ENCODE data around the gene CALD1.

The CALD1 gene

DNA sequence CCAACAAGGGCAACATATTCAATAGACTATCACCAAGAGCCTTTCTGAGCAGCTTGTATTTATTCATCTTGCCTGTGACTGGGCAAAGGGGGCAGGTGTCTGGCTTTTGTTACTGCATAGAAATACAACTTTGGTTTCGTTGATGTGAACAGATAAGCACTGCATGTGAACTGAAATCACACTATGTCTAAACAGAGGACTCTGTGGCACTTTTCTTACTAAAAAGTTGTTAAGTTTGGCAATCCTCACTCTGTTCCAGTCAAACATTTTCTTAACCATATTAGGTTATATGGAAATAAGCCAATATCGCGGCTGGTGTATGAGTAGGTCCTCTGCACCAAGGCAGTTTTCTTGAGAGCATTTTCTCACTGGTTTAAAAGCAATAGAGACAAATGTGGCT is 48.5 kb downstream of the CALD1 start:
- ChIA-PET CTCF (no interaction called here), POLR2A (ENCODE audit: low non-redundant PET) (no interaction called here)
- no peak overlapping the region for H3K27ac ChIP-seq
- TF ChIP-seq, protein P1, sequence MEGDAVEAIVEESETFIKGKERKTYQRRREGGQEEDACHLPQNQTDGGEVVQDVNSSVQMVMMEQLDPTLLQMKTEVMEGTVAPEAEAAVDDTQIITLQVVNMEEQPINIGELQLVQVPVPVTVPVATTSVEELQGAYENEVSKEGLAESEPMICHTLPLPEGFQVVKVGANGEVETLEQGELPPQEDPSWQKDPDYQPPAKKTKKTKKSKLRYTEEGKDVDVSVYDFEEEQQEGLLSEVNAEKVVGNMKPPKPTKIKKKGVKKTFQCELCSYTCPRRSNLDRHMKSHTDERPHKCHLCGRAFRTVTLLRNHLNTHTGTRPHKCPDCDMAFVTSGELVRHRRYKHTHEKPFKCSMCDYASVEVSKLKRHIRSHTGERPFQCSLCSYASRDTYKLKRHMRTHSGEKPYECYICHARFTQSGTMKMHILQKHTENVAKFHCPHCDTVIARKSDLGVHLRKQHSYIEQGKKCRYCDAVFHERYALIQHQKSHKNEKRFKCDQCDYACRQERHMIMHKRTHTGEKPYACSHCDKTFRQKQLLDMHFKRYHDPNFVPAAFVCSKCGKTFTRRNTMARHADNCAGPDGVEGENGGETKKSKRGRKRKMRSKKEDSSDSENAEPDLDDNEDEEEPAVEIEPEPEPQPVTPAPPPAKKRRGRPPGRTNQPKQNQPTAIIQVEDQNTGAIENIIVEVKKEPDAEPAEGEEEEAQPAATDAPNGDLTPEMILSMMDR (conservative IDR thresholded peaks at IDR 0.05; ENCODE audit: low read depth) = no peak
- DNase-seq (ENCODE audit: low spot score) = no peak

DNA sequence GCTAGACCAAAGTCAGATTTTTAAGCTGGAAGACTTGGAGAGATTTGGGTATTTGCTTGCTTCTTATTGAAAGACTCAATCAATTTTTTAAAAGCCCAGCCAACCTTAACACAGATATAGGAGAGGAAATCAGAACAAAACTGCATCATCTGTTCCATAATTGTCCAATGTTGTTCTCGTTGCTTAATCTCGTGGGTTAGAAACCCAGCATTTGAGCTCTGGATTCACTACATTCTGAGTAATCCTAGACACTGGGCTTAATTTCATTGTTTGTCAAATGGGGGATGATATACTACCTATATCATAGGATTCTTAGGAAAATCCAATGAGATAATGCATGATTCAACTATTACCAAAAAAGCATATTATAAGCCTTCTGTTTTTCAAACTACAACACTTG is 48.9 kb downstream of the CALD1 start:
- no peak for DNase-seq (ENCODE audit: low spot score)
- no peak overlapping the region for H3K27ac ChIP-seq
- POLR2A ChIA-PET (ENCODE audit: low non-redundant PET) = no interaction called here
- CTCF ChIA-PET = no interaction called here
- TF ChIP-seq, protein P1 (conservative IDR thresholded peaks at IDR 0.05; ENCODE audit: low read depth) = no peak

- H3K27ac ChIP-seq = no peak overlapping the region
- TF ChIP-seq, protein P1 (conservative IDR thresholded peaks at IDR 0.05; ENCODE audit: low read depth) = no peak
- ChIA-PET CTCF (no interaction called here), POLR2A (ENCODE audit: low non-redundant PET) (no interaction called here)
- DNase-seq (ENCODE audit: low spot score) = no peak
Measured at GRCh38 chr7:134829380-134829986, 50.0 kb downstream of the CALD1 start.

DNA sequence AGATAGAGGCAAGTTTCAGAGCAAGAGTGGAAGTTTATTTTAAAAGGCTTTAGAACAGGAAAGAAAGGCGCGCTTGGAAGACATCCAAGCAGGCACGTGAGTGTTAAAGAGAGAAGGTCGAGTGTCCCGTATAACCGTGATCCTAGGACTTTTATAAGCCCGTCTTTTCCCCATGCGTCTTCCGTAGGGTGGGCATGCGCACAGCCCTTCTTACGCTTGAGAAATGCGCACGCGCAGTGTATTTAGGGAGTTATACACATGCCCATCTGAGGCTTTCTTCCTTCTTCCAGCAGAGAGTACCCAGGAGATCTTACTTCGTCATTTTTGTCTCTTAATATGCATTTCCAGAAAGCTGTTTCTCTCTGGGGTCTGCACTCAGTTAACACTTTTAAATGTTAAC is 52.4 kb downstream of the CALD1 start:
- ChIA-PET CTCF (no interaction called here), POLR2A (ENCODE audit: low non-redundant PET) (no interaction called here)
- TF ChIP-seq, protein P1 (conservative IDR thresholded peaks at IDR 0.05; ENCODE audit: low read depth) = no peak
- DNase-seq (ENCODE audit: low spot score) = no peak
- no peak overlapping the region for H3K27ac ChIP-seq

- no peak overlapping the region for H3K27ac ChIP-seq
- TF ChIP-seq, protein P1 (conservative IDR thresholded peaks at IDR 0.05; ENCODE audit: low read depth) = no peak
- POLR2A ChIA-PET (ENCODE audit: low non-redundant PET) = no interaction called here
- DNase-seq (ENCODE audit: low spot score) = no peak
- CTCF ChIA-PET = interaction anchor here (0.6 kb wide), 1 partner anchor 12 kb away, joined by 3 read pairs; no protein-coding TSS in a partner anchor
Measured at GRCh38 chr7:134832367-134832766, 52.9 kb downstream of the CALD1 start.

GRCh38 chr7:134834689-134835462 is 55.4 kb downstream of the CALD1 start:
- ChIA-PET POLR2A (ENCODE audit: low non-redundant PET) (no interaction called here), CTCF (no interaction called here)
- TF ChIP-seq, protein P1 (conservative IDR thresholded peaks at IDR 0.05; ENCODE audit: low read depth) = no peak
- no peak overlapping the region for H3K27ac ChIP-seq
- no peak for DNase-seq (ENCODE audit: low spot score)
